Kidney (tissue), 14 donors: ENCODE measurements around the gene PRPF31. TPM values are rescaled to one million over a fixed set of nuclear protein-coding genes. Genes with fewer than 3 reads are reported as not detected.
A peak's percentile ranks its signal among the peaks of the same experiment; 100 is the strongest.
"Not testable (repeated sequence)": the region's sequence is repeated elsewhere in the genome, so short reads cannot be mapped to it uniquely, and the experiment has no call there.

Source experiments
- DNase-seq, 5 donors: peaks; one replicate each; pipeline ENCODE4 v3.0.0-alpha.2; 2013 to 2020
- FAIRE-seq: peaks from 2 replicates; lab custom pipeline; 2012; peaks lifted over from hg19 to GRCh38; lab: Jason Lieb, UNC
- H3K27ac ChIP-seq, 2 donors: one replicate each; pipeline ENCODE4 v1.7.0; 2013; ENCODE audit warnings: low read depth in 2 of 2, low read length in 2 of 2, inconsistent platforms in 1 of 2
- H3K27me3 ChIP-seq: one replicate; pipeline ENCODE4 v1.7.1; 2013; ENCODE audit warnings: low read length, inconsistent platforms; ENCODE audit not compliant: control insufficient read depth, insufficient read depth
- H3K36me3 ChIP-seq, 3 donors: one replicate each; pipeline versions ENCODE4 v1.7.0 to v1.7.1; 2013; ENCODE audit warnings: low read length in 3 of 3, control low read depth in 1 of 3, inconsistent platforms in 1 of 3; ENCODE audit not compliant: insufficient read depth in 3 of 3, control insufficient read depth in 2 of 3
- H3K4me1 ChIP-seq, 3 donors: one replicate each; pipeline versions ENCODE4 v1.7.0 to v1.7.1; 2013; ENCODE audit warnings: low read length in 3 of 3, inconsistent platforms in 1 of 3, low read depth in 1 of 3; ENCODE audit not compliant: control insufficient read depth in 2 of 3, insufficient read depth in 2 of 3
- H3K4me3 ChIP-seq, 3 donors: one replicate each; pipeline versions ENCODE4 v1.7.0 to v1.8.1; 2013; ENCODE audit warnings: low read length in 3 of 3, control low read depth in 1 of 3, inconsistent platforms in 1 of 3
- H3K9ac ChIP-seq, 3 donors: one replicate each; pipeline versions ENCODE4 v1.7.0 to v1.7.1; 2013; ENCODE audit warnings: low read length in 3 of 3, control low read depth in 1 of 3, inconsistent platforms in 1 of 3
- H3K9me3 ChIP-seq, 3 donors: one replicate each; pipeline versions ENCODE4 v1.7.0 to v1.7.1; 2013; ENCODE audit warnings: low read length in 3 of 3, control low read depth in 1 of 3, inconsistent platforms in 1 of 3; ENCODE audit not compliant: control insufficient read depth in 2 of 3, insufficient read depth in 1 of 3
- CTCF ChIP-seq: IDR thresholded peaks from 3 replicates; pipeline ENCODE4 v1.5.1; 2012; ENCODE audit warnings: mild to moderate bottlenecking, moderate library complexity, borderline replicate concordance; ENCODE audit not compliant: insufficient read depth; ENCODE audit errors: extremely low read depth
- intact Hi-C: fragments of 100-400 bp; cut with DNase I; formaldehyde crosslinking; loops from one replicate; pipeline ENCODE4 v1.11.1; 2022
- polyA plus RNA-seq: library from polyadenylated mRNA; stranded (reverse); fragments of 350-450 nt; fragmentation: Illumina TruSeq; extraction: RNeasy Lipid Tissue Mini Kit (QIAGEN cat#74804); gene quantifications from one replicate; pipeline ENCODE4 v1.2.3, GENCODE V29; 2014; ENCODE audit warnings: low read depth, low replicate concordance; ENCODE audit not compliant: insufficient read depth
- total RNA-seq: library from RNA; stranded (reverse); fragmentation: NEBNext Ultra II Directional; extraction: Animal tissue kit (Norgen Biotek cat#: 25700); gene quantifications from one replicate; pipeline ENCODE4 v1.2.1, GENCODE V29; 2021
- donor health status: control.
- donor health status: control.
- donor health status: control.
- donor health status: control.
- donor health status: control.
- donor health status: DM: yes; HTN: yes; CAD: no.
- donor health status: Normal renal cell carcinoma (clear cell type).

Gene PRPF31
- total and polyA plus RNA-seq, 2 donors from 2014 or later, result 55.9 to 57.2 TPM

GRCh38 chr19:54099190-54099902 is 16.2 kb upstream of the PRPF31 start:
- Histone ChIP-seq H3K9ac (no peak overlapping the region), H3K27ac (no peak overlapping the region), H3K36me3 (no peaks in the 10 kb centered on the region), H3K4me1 (peaks cover 0 to 5% (median 0%) of the 10 kb centered on the region in 3 donors), H3K9me3 (no peaks in the 10 kb centered on the region), H3K4me3 (no peak overlapping the region), H3K27me3 (no peaks in the 10 kb centered on the region)
- DNase-seq, result peak in 1 of 5 donors; percentile 26
- TF ChIP-seq CTCF, result no peak
- no peak for FAIRE-seq
- intact Hi-C loops, result no loop called here

DNA sequence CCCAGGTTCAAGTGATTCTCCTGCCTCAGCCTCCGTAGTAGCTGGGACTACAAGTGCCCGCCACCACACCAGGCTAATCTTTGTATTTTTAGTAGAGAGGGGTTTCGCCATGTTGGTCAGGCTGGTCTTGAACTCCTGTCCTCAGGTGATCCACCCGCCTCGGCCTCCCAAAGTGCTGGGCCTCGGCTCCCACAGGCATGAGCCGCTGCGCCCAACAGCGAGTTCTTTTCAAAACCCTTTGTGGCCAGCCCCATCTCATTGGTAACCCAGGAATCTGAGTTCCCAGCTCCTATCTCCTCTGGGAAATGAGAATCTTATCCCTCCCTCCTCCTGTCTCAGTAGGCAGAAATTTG is 15.7 kb upstream of the PRPF31 start:
- H3K4me1 ChIP-seq, H3K4me3 ChIP-seq, H3K9me3 ChIP-seq, FAIRE-seq, intact Hi-C loops, H3K27me3 ChIP-seq, H3K9ac ChIP-seq, H3K27ac ChIP-seq, H3K36me3 ChIP-seq: not testable (repeated sequence)
- DNase-seq, result peak in 1 of 5 donors; percentile 22

DNA sequence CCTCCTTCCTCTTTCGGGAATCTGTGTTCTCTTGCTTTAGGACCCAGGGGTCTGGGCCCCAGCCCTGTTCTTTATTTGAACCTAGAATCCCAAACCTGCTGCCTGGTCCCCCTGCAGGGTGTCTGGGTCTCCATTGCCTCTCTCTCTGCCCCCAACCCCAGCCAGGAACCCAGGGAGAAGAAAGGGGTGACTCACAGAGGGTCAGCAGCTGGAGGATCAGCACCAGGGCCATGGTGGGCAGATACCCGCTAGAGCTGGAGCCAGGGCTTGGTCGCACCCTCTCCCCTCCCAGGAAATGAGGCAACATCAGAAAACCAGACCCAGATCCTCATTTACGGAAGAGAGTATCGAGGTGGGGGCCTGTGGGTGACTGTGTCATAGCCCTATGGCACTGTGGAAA is 15.0 kb upstream of the PRPF31 start, which contains the start of gene OSCAR:
Gene OSCAR, minus strand, starts transcription at position 243 of the 400 bp plus-strand sequence. Its CDS starts 11 bp downstream, at position 232.
- Histone ChIP-seq H3K36me3 (no peaks in the 10 kb centered on the region), H3K27ac (no peak within 1 kb of the TSS), H3K9ac (no peak within 1 kb of the TSS), H3K4me3 (no peak within 1 kb of the TSS), H3K4me1 (peaks cover 0 to 5% (median 0%) of the 10 kb centered on the region in 3 donors), H3K9me3 (no peaks in the 10 kb centered on the region), H3K27me3 (no peaks in the 10 kb centered on the region)
- TF ChIP-seq CTCF, result no peak
- FAIRE-seq (no peak), DNase-seq (peak in 1 of 5 donors; percentile 65)
- intact Hi-C loops, result no loop called here

DNA sequence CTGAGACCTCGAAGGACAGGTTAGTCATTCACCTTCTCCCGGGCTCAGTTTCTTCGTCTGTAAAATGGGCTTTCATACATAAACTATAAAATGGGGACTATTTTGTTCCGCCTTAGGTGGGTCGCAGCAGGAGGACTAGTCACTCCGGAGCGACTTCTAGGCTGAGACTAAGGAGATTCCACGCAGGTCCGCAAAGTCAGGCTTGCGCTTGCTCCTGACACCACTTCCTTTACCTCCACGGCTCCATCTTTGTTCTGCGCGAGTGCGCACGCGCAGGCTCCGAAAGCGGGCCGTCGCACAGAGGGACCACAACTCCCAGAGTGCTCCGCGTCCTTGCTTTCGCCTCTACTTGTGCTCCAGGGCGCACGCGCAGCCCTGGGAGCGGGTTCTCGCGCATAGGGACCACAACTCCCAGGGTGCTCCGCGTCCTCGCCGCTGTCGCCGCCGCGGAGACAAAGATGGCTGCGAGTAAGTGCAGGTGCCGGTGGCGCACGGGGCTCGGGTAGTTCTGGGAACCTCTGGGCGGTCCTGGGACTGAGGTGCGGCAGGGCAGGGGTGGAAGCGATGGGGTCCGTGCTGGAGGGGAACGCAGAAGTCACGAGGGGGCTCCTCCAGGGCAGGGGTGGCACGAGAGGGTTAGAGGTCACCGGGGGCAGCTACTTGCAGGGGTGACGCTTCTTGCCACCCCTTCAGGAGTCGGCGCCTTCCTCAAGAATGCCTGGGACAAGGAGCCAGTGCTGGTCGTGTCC is 13.0 kb upstream of the PRPF31 start, which contains the start of gene NDUFA3:
Gene NDUFA3, plus strand, starts transcription at position 435 of the 749 bp plus-strand sequence. Its CDS starts 24 bp downstream, at position 459.
- Histone ChIP-seq H3K4me1 (peaks cover 0 to 5% (median 0%) of the 10 kb centered on the region in 3 donors), H3K36me3 (peaks cover 0 to 4% (median 2%) of the 10 kb centered on the region in 3 donors), H3K27me3 (no peaks in the 10 kb centered on the region), H3K4me3 (peak within 1 kb of the TSS; percentile 94 to 98 (median 96)), H3K9ac (peak within 1 kb of the TSS; percentile 85 to 95 (median 91)), H3K9me3 (no peaks in the 10 kb centered on the region), H3K27ac (peak within 1 kb of the TSS in 1 of 2 donors; percentile 72)
- FAIRE-seq, result no peak
- intact Hi-C loops, result no loop called here
- peak; percentile 98 to 100 (median 99) for DNase-seq
- no peak for TF ChIP-seq CTCF
